ENCODE measurements around the gene IWS1.

DNA sequence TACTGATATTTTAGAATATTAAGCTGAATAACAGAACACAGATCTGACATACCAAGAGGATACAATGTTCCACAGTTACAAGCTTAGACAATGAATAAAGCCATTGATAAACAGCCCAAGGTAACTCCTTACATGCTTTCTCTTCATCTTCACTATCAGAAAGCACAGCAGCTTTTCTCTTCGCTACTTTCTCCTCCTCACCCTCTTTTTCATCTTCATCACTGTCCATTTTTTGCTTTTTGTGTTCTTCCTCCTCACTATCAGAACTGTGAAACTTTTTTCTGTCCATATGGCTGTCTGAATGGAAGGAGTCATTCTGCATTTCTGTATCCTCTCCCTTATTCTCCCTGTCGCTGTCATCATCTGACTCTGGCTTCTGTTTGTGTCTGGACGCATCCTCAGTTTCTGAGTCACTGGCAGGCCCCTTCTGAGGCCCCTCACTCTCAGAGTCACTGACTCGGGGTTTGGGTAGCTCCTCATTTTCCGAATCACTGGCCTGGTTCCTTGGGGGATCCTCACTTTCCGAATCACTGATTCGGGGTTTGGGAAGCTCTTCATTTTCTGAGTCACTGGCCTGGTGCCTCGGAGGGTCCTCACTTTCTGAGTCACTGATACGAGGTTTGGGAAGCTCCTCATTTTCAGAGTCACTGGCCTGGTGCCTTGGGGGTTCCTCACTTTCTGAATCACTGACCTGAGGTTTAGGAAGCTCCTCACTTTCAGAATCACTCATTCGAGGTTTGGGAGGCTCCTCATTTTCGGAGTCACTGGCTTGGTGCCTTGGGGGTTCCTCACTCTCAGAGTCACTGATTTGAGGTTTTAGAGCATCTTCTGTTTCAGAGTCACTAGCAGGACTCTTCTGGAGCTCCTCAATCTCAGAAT is 21.5 kb downstream of the IWS1 start:
- TF ChIP-seq POLR2A (IDR thresholded peaks at IDR 0.05): no peak
- TF ChIP-seq, protein P1, sequence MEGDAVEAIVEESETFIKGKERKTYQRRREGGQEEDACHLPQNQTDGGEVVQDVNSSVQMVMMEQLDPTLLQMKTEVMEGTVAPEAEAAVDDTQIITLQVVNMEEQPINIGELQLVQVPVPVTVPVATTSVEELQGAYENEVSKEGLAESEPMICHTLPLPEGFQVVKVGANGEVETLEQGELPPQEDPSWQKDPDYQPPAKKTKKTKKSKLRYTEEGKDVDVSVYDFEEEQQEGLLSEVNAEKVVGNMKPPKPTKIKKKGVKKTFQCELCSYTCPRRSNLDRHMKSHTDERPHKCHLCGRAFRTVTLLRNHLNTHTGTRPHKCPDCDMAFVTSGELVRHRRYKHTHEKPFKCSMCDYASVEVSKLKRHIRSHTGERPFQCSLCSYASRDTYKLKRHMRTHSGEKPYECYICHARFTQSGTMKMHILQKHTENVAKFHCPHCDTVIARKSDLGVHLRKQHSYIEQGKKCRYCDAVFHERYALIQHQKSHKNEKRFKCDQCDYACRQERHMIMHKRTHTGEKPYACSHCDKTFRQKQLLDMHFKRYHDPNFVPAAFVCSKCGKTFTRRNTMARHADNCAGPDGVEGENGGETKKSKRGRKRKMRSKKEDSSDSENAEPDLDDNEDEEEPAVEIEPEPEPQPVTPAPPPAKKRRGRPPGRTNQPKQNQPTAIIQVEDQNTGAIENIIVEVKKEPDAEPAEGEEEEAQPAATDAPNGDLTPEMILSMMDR (IDR thresholded peaks at IDR 0.05): no peak
